ENCODE data around the gene ZCCHC4. TPM values are rescaled to one million over a fixed set of nuclear protein-coding genes. Genes with fewer than 3 reads are reported as not detected.

ZCCHC4 gene
- total RNA-seq, 2 experiments from 2014 or later: 11.3 to 11.4 TPM

GRCh38 chr4:25379591-25379990 is 67.0 kb downstream of the ZCCHC4 start:
- H3K4me3 Mint-ChIP-seq: no peak overlapping the region
- no peaks in the 10 kb centered on the region for H3K27me3 Mint-ChIP-seq (ENCODE audit: low read depth)
- ChIA-PET POLR2A (no interaction called here), CTCF (interaction anchor here (1.0 to 4.2 kb wide), 4 partner anchors 13 to 68 kb away, joined by 3 to 27 read pairs (median 11); partner anchors contain the start of gene ZCCHC4)
- peaks cover 15% of the 10 kb centered on the region for H3K4me1 Mint-ChIP-seq (ENCODE audit: low read depth)
- ATAC-seq (no peak), DNase-seq (no peak)
- H3K27ac Mint-ChIP-seq: no peak overlapping the region
- no peaks in the 10 kb centered on the region for H3K9me3 Mint-ChIP-seq (ENCODE audit: insufficient read depth)
- peaks cover 32% of the 10 kb centered on the region for H3K36me3 Mint-ChIP-seq (ENCODE audit: low read depth)

- CTCF ChIA-PET: no interaction called here
- ATAC-seq (no peak), DNase-seq (no peak)
- no peaks in the 10 kb centered on the region for H3K27me3 Mint-ChIP-seq (ENCODE audit: low read depth)
- peaks cover 50% of the 10 kb centered on the region for H3K36me3 Mint-ChIP-seq (ENCODE audit: low read depth)
- H3K4me3 Mint-ChIP-seq: no peak overlapping the region
- POLR2A ChIA-PET: no interaction called here
- no peak overlapping the region for H3K27ac Mint-ChIP-seq
- no peaks in the 10 kb centered on the region for H3K4me1 Mint-ChIP-seq (ENCODE audit: low read depth)
- H3K9me3 Mint-ChIP-seq (ENCODE audit: insufficient read depth): no peaks in the 10 kb centered on the region
Measured at GRCh38 chr4:25383647-25384046, 71.1 kb downstream of the ZCCHC4 start.

- CTCF ChIA-PET: no interaction called here
- no peak overlapping the region for H3K27ac Mint-ChIP-seq
- ATAC-seq: no peak
- no peak overlapping the region for H3K4me3 Mint-ChIP-seq
- no peaks in the 10 kb centered on the region for H3K9me3 Mint-ChIP-seq (ENCODE audit: insufficient read depth)
- no peak for DNase-seq
- H3K36me3 Mint-ChIP-seq (ENCODE audit: low read depth): peaks cover 58% of the 10 kb centered on the region
- POLR2A ChIA-PET: no interaction called here
- H3K27me3 Mint-ChIP-seq (ENCODE audit: low read depth): no peaks in the 10 kb centered on the region
- H3K4me1 Mint-ChIP-seq (ENCODE audit: low read depth): no peaks in the 10 kb centered on the region
Measured at GRCh38 chr4:25386926-25387325, 74.4 kb downstream of the ZCCHC4 start.

- Mint-ChIP-seq H3K4me1 (ENCODE audit: low read depth) (no peaks in the 10 kb centered on the region), H3K9me3 (ENCODE audit: insufficient read depth) (no peaks in the 10 kb centered on the region), H3K27ac (no peak overlapping the region), H3K36me3 (ENCODE audit: low read depth) (peaks cover 63% of the 10 kb centered on the region), H3K27me3 (ENCODE audit: low read depth) (no peaks in the 10 kb centered on the region), H3K4me3 (no peak overlapping the region)
- POLR2A ChIA-PET: no interaction called here
- ATAC-seq: no peak
- CTCF ChIA-PET: no interaction called here
- no peak for DNase-seq
Measured at GRCh38 chr4:25397305-25397704, 84.7 kb downstream of the ZCCHC4 start.

GRCh38 chr4:25399510-25399909 is 86.9 kb downstream of the ZCCHC4 start:
- no peaks in the 10 kb centered on the region for H3K4me1 Mint-ChIP-seq (ENCODE audit: low read depth)
- no peak overlapping the region for H3K4me3 Mint-ChIP-seq
- H3K9me3 Mint-ChIP-seq (ENCODE audit: insufficient read depth): no peaks in the 10 kb centered on the region
- no peak for ATAC-seq
- CTCF ChIA-PET: no interaction called here
- H3K27me3 Mint-ChIP-seq (ENCODE audit: low read depth): no peaks in the 10 kb centered on the region
- H3K36me3 Mint-ChIP-seq (ENCODE audit: low read depth): peaks cover 66% of the 10 kb centered on the region
- POLR2A ChIA-PET: no interaction called here
- no peak overlapping the region for H3K27ac Mint-ChIP-seq
- DNase-seq: no peak

GRCh38 chr4:25401066-25401465 is 88.5 kb downstream of the ZCCHC4 start:
- Mint-ChIP-seq H3K27ac (no peak overlapping the region), H3K9me3 (ENCODE audit: insufficient read depth) (no peaks in the 10 kb centered on the region), H3K4me3 (no peak overlapping the region), H3K4me1 (ENCODE audit: low read depth) (no peaks in the 10 kb centered on the region), H3K27me3 (ENCODE audit: low read depth) (no peaks in the 10 kb centered on the region), H3K36me3 (ENCODE audit: low read depth) (peaks cover 65% of the 10 kb centered on the region)
- DNase-seq (no peak), ATAC-seq (no peak)
- CTCF ChIA-PET: no interaction called here
- POLR2A ChIA-PET: no interaction called here

GRCh38 chr4:25402521-25402920 is 89.9 kb downstream of the ZCCHC4 start:
- peaks cover 56% of the 10 kb centered on the region for H3K36me3 Mint-ChIP-seq (ENCODE audit: low read depth)
- H3K4me3 Mint-ChIP-seq: no peak overlapping the region
- ATAC-seq (no peak), DNase-seq (no peak)
- no peak overlapping the region for H3K27ac Mint-ChIP-seq
- no peaks in the 10 kb centered on the region for H3K27me3 Mint-ChIP-seq (ENCODE audit: low read depth)
- no peaks in the 10 kb centered on the region for H3K4me1 Mint-ChIP-seq (ENCODE audit: low read depth)
- POLR2A ChIA-PET: no interaction called here
- no peaks in the 10 kb centered on the region for H3K9me3 Mint-ChIP-seq (ENCODE audit: insufficient read depth)
- CTCF ChIA-PET: interaction anchor here (1.4 kb wide), 1 partner anchor 37 kb away, joined by 4 read pairs; no protein-coding TSS in a partner anchor

GRCh38 chr4:25403699-25404098 is 91.1 kb downstream of the ZCCHC4 start:
- no peak for ATAC-seq
- Mint-ChIP-seq H3K4me3 (no peak overlapping the region), H3K9me3 (ENCODE audit: insufficient read depth) (no peaks in the 10 kb centered on the region), H3K27ac (no peak overlapping the region), H3K27me3 (ENCODE audit: low read depth) (no peaks in the 10 kb centered on the region), H3K36me3 (ENCODE audit: low read depth) (peaks cover 53% of the 10 kb centered on the region), H3K4me1 (ENCODE audit: low read depth) (no peaks in the 10 kb centered on the region)
- POLR2A ChIA-PET: no interaction called here
- no peak for DNase-seq
- CTCF ChIA-PET: interaction anchor here (1.4 kb wide), 1 partner anchor 36 kb away, joined by 4 read pairs; no protein-coding TSS in a partner anchor

- H3K36me3 Mint-ChIP-seq (ENCODE audit: low read depth): peaks cover 59% of the 10 kb centered on the region
- no peak overlapping the region for H3K4me3 Mint-ChIP-seq
- H3K27ac Mint-ChIP-seq: no peak overlapping the region
- H3K4me1 Mint-ChIP-seq (ENCODE audit: low read depth): no peaks in the 10 kb centered on the region
- CTCF ChIA-PET: no interaction called here
- POLR2A ChIA-PET: no interaction called here
- DNase-seq: no peak
- no peaks in the 10 kb centered on the region for H3K27me3 Mint-ChIP-seq (ENCODE audit: low read depth)
- no peak for ATAC-seq
- H3K9me3 Mint-ChIP-seq (ENCODE audit: insufficient read depth): no peaks in the 10 kb centered on the region
Measured at GRCh38 chr4:25405453-25405852, 92.9 kb downstream of the ZCCHC4 start.

- Mint-ChIP-seq H3K4me3 (no peak overlapping the region), H3K27me3 (ENCODE audit: low read depth) (no peaks in the 10 kb centered on the region), H3K27ac (no peak overlapping the region), H3K4me1 (ENCODE audit: low read depth) (no peaks in the 10 kb centered on the region), H3K9me3 (ENCODE audit: insufficient read depth) (no peaks in the 10 kb centered on the region), H3K36me3 (ENCODE audit: low read depth) (peaks cover 63% of the 10 kb centered on the region)
- ATAC-seq (no peak), DNase-seq (no peak)
- CTCF ChIA-PET: interaction anchor here (1.2 kb wide), 1 partner anchor 12 kb away, joined by 7 read pairs; no protein-coding TSS in a partner anchor
- POLR2A ChIA-PET: no interaction called here
Measured at GRCh38 chr4:25406081-25406692, 93.6 kb downstream of the ZCCHC4 start.

GRCh38 chr4:25410820-25411529 is 98.4 kb downstream of the ZCCHC4 start:
- Mint-ChIP-seq H3K9me3 (ENCODE audit: insufficient read depth) (no peaks in the 10 kb centered on the region), H3K36me3 (ENCODE audit: low read depth) (peaks cover 59% of the 10 kb centered on the region), H3K27ac (no peak overlapping the region), H3K4me3 (no peak overlapping the region), H3K27me3 (ENCODE audit: low read depth) (no peaks in the 10 kb centered on the region), H3K4me1 (ENCODE audit: low read depth) (no peaks in the 10 kb centered on the region)
- ATAC-seq (no peak), DNase-seq (no peak)
- ChIA-PET CTCF (no interaction called here), POLR2A (no interaction called here)

- peaks cover 56% of the 10 kb centered on the region for H3K36me3 Mint-ChIP-seq (ENCODE audit: low read depth)
- ChIA-PET POLR2A (no interaction called here), CTCF (interaction anchor here (1.4 kb wide), 1 partner anchor 46 kb away, joined by 4 read pairs; no protein-coding TSS in a partner anchor)
- ATAC-seq (no peak), DNase-seq (no peak)
- no peaks in the 10 kb centered on the region for H3K27me3 Mint-ChIP-seq (ENCODE audit: low read depth)
- no peak overlapping the region for H3K4me3 Mint-ChIP-seq
- H3K9me3 Mint-ChIP-seq (ENCODE audit: insufficient read depth): no peaks in the 10 kb centered on the region
- H3K27ac Mint-ChIP-seq: no peak overlapping the region
- no peaks in the 10 kb centered on the region for H3K4me1 Mint-ChIP-seq (ENCODE audit: low read depth)
Measured at GRCh38 chr4:25413261-25413660, 100.7 kb downstream of the ZCCHC4 start.
